Measurements from ENCODE around the gene ERN2. TPM values are rescaled to one million over a fixed set of nuclear protein-coding genes. Genes with fewer than 3 reads are reported as not detected.
A peak's percentile ranks its signal among the peaks of the same experiment; 100 is the strongest.

Gene ERN2
- total RNA-seq, 1 donor from 2014 or later, result 0.64 TPM

DNA sequence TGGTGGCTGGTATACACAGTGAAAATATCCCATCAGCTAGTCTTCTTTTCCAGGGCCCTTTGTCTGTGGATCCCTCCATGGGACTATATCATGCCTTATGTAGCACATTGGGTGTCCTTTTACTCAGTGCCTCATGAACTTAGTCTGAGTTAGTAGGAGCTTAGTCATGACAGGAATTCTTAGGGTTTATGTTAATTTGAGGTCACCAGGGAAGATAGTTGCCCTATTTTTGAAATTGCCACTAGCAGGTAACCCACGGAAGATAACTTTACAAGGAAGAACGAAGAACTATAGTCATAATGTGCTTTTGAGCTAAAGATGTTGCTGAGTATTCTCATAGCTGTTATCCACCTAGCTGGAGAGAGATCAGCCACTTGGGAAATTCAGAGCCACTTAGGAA, 49.1 kb downstream of the ERN2 start:
- no peaks in the 10 kb centered on the region for H3K36me3 Mint-ChIP-seq (ENCODE audit: unreplicated experiment)
- no peaks in the 10 kb centered on the region for H3K27me3 Mint-ChIP-seq (ENCODE audit: unreplicated experiment)
- H3K4me1 Mint-ChIP-seq (ENCODE audit: low read depth, unreplicated experiment), result no peaks in the 10 kb centered on the region
- H3K27ac Mint-ChIP-seq (ENCODE audit: unreplicated experiment), result no peak overlapping the region
- no peak for DNase-seq
- TF ChIP-seq, protein P1, sequence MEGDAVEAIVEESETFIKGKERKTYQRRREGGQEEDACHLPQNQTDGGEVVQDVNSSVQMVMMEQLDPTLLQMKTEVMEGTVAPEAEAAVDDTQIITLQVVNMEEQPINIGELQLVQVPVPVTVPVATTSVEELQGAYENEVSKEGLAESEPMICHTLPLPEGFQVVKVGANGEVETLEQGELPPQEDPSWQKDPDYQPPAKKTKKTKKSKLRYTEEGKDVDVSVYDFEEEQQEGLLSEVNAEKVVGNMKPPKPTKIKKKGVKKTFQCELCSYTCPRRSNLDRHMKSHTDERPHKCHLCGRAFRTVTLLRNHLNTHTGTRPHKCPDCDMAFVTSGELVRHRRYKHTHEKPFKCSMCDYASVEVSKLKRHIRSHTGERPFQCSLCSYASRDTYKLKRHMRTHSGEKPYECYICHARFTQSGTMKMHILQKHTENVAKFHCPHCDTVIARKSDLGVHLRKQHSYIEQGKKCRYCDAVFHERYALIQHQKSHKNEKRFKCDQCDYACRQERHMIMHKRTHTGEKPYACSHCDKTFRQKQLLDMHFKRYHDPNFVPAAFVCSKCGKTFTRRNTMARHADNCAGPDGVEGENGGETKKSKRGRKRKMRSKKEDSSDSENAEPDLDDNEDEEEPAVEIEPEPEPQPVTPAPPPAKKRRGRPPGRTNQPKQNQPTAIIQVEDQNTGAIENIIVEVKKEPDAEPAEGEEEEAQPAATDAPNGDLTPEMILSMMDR (IDR thresholded peaks at IDR 0.05; ENCODE audit: partially characterized antibody, unreplicated experiment), result no peak
- no peaks in the 10 kb centered on the region for H3K9me3 Mint-ChIP-seq (ENCODE audit: unreplicated experiment)
- no peak overlapping the region for H3K4me3 Mint-ChIP-seq (ENCODE audit: unreplicated experiment)

DNA sequence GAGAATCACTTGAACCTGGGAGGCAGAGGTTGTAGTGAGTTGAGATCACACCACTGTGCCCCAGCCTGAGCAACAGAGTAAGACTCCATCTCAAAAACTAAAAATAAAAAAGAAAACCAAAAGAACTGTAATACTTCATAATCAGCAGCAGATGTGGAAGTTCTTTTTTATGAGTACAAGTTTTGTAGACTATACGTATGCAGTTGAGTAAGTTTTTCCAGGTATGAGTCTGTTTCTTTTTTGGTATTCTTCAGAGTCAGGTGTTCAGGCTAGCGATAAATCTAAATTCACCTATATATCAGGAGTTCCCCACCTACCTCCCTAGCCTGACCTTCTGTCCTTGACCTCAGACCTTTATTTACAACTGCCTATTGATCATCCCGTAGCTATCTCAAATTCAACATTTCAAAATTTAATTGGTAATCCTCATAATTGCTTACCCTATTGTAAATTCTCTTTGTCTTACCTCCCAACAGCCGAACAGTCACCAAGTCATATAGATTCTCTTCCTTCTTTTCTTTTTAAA, 61.0 kb downstream of the ERN2 start:
- no peaks in the 10 kb centered on the region for H3K36me3 Mint-ChIP-seq (ENCODE audit: unreplicated experiment)
- no peak overlapping the region for H3K27ac Mint-ChIP-seq (ENCODE audit: unreplicated experiment)
- H3K27me3 Mint-ChIP-seq (ENCODE audit: unreplicated experiment), result no peaks in the 10 kb centered on the region
- H3K4me1 Mint-ChIP-seq (ENCODE audit: low read depth, unreplicated experiment), result no peaks in the 10 kb centered on the region
- H3K4me3 Mint-ChIP-seq (ENCODE audit: unreplicated experiment), result no peak overlapping the region
- TF ChIP-seq, protein P1 (IDR thresholded peaks at IDR 0.05; ENCODE audit: partially characterized antibody, unreplicated experiment), result no peak
- DNase-seq, result no peak
- peaks cover 2% of the 10 kb centered on the region for H3K9me3 Mint-ChIP-seq (ENCODE audit: unreplicated experiment)

DNA sequence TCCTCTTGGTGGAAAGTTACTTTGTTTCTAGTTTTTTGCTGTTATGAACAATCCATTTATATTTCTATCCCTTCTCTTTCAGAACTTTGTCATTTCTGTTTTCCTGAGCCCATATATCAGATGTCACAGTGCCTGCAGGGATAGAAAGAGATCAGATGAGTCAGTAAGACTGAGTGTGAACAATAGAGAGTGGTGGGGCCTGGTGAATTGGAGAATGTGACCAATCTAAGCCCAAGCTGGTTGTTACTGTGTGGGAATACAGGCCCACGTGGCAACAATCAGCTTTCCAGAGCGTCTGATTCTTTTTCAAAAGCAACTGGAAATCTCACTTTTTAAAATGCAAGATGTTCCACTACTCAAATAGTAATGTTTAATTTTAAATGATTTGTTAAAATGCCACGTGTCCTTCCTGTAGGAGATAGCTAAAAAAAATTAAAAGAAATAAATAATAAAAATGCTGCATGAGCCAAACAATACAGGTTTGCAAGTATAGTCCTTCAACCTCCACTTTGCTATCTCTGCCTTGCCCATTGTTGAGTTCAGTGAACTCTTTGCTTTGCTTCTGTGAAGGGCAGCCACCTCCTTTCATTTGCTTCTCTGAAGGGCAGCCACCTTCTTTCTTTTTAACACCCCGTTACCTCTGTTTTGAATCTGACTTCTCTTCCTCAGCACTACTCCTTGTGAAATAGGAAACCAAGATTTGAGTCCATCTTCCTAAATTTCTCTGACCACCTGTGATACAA, 62.2 kb downstream of the ERN2 start:
- Mint-ChIP-seq H3K4me1 (ENCODE audit: low read depth, unreplicated experiment) (no peaks in the 10 kb centered on the region), H3K27me3 (ENCODE audit: unreplicated experiment) (no peaks in the 10 kb centered on the region), H3K4me3 (ENCODE audit: unreplicated experiment) (no peak overlapping the region), H3K9me3 (ENCODE audit: unreplicated experiment) (peaks cover 2% of the 10 kb centered on the region), H3K36me3 (ENCODE audit: unreplicated experiment) (no peaks in the 10 kb centered on the region), H3K27ac (ENCODE audit: unreplicated experiment) (no peak overlapping the region)
- TF ChIP-seq, protein P1 (IDR thresholded peaks at IDR 0.05; ENCODE audit: partially characterized antibody, unreplicated experiment), result no peak
- DNase-seq, result no peak

DNA sequence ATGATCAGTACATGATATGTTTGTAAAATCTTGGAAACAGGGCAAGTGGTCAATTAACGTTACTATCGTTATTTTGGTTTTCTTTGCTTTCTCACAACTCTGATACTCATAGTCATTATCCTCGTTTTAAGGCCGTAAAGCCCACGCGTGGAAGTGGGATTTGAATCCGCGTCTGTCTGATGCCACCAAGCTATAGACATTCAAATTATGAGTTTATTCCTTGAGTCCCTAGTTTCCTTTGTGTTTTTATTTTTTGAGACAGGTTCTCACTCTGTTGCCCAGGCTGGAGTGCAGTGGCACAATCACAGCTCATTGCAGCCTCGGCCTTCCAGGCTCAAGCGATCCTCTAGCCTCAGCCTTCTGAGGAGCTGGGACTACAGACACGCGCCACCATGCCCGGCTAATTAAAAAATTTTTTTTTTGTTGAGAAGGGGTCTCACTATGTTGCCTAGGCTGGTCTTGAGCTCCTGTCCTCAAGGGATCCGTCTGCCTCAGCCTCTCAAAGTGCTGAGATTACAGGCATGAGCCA, 70.7 kb downstream of the ERN2 start:
- Mint-ChIP-seq H3K4me1 (ENCODE audit: low read depth, unreplicated experiment) (peaks cover 4% of the 10 kb centered on the region), H3K4me3 (ENCODE audit: unreplicated experiment) (peak overlapping the region; percentile 96), H3K36me3 (ENCODE audit: unreplicated experiment) (no peaks in the 10 kb centered on the region), H3K27ac (ENCODE audit: unreplicated experiment) (peak overlapping the region; percentile 90), H3K9me3 (ENCODE audit: unreplicated experiment) (no peaks in the 10 kb centered on the region), H3K27me3 (ENCODE audit: unreplicated experiment) (peaks cover 7% of the 10 kb centered on the region)
- no peak for DNase-seq
- TF ChIP-seq, protein P1 (IDR thresholded peaks at IDR 0.05; ENCODE audit: partially characterized antibody, unreplicated experiment), result no peak
